ENCODE measurements around the gene FILIP1L. TPM values are rescaled to one million over a fixed set of nuclear protein-coding genes. Genes with fewer than 3 reads are reported as not detected.

Gene FILIP1L
- total RNA-seq, 1 donor from 2014 or later = 0.15 TPM

- H3K9me3 ChIP-seq (ENCODE audit: low read depth) = no peaks in the 10 kb centered on the region
- H3K27ac Mint-ChIP-seq = peak overlapping the region; percentile 14
- H3K36me3 Mint-ChIP-seq = peaks cover 2% of the 10 kb centered on the region
- DNase-seq (ENCODE audit: low spot score) = no peak
- H3K9me3 Mint-ChIP-seq = peaks cover 4% of the 10 kb centered on the region
- no peak overlapping the region for H3K4me3 ChIP-seq
- no peaks in the 10 kb centered on the region for H4K20me1 ChIP-seq (ENCODE audit: low read depth)
- H3K4me3 Mint-ChIP-seq = no peak overlapping the region
- no peaks in the 10 kb centered on the region for H3K27me3 ChIP-seq
- no peak overlapping the region for H3K4me2 ChIP-seq
- H3K27me3 Mint-ChIP-seq (ENCODE audit: insufficient read depth, low read depth) = peaks cover 2% of the 10 kb centered on the region
- no peak overlapping the region for H3K27ac ChIP-seq
- H3K79me2 ChIP-seq (ENCODE audit: low read depth) = no peaks in the 10 kb centered on the region
- TF ChIP-seq CTCF (IDR thresholded peaks at IDR 0.05) (no peak), EZH2phosphoT487 (IDR thresholded peaks at IDR 0.05) (no peak), EZH2 (IDR thresholded peaks at IDR 0.05) (no peak)
- peaks cover 11% of the 10 kb centered on the region for H3K4me1 ChIP-seq
- peaks cover 43% of the 10 kb centered on the region for H3K4me1 Mint-ChIP-seq
- H2AFZ ChIP-seq (replicated peaks) = no peak overlapping the region
- peaks cover 5% of the 10 kb centered on the region for H3F3A ChIP-seq (ENCODE audit: low read depth)
- no peak overlapping the region for H3K9ac ChIP-seq
- no peaks in the 10 kb centered on the region for H3K36me3 ChIP-seq
Measured at GRCh38 chr3:100076731-100077529, 37.4 kb downstream of the FILIP1L start.

- DNase-seq (ENCODE audit: low spot score) = no peak
- H3K36me3 Mint-ChIP-seq = peaks cover 2% of the 10 kb centered on the region
- Histone ChIP-seq H3K4me1 (peaks cover 11% of the 10 kb centered on the region), H3K9me3 (ENCODE audit: low read depth) (no peaks in the 10 kb centered on the region), H4K20me1 (ENCODE audit: low read depth) (no peaks in the 10 kb centered on the region), H3K79me2 (ENCODE audit: low read depth) (no peaks in the 10 kb centered on the region), H3K27me3 (no peaks in the 10 kb centered on the region), H3K36me3 (no peaks in the 10 kb centered on the region), H3K27ac (no peak overlapping the region), H2AFZ (replicated peaks) (no peak overlapping the region), H3F3A (ENCODE audit: low read depth) (peaks cover 5% of the 10 kb centered on the region), H3K9ac (no peak overlapping the region), H3K4me3 (no peak overlapping the region), H3K4me2 (no peak overlapping the region)
- peaks cover 2% of the 10 kb centered on the region for H3K27me3 Mint-ChIP-seq (ENCODE audit: insufficient read depth, low read depth)
- no peak overlapping the region for H3K4me3 Mint-ChIP-seq
- peaks cover 4% of the 10 kb centered on the region for H3K9me3 Mint-ChIP-seq
- peak overlapping the region; percentile 14 for H3K27ac Mint-ChIP-seq
- TF ChIP-seq EZH2phosphoT487 (IDR thresholded peaks at IDR 0.05) (no peak), EZH2 (IDR thresholded peaks at IDR 0.05) (no peak), CTCF (IDR thresholded peaks at IDR 0.05) (no peak)
- peaks cover 43% of the 10 kb centered on the region for H3K4me1 Mint-ChIP-seq
Measured at GRCh38 chr3:100075851-100076730, 38.2 kb downstream of the FILIP1L start.

GRCh38 chr3:100075196-100075595 lies 39.1 kb downstream of the FILIP1L start:
- H3K36me3 ChIP-seq = no peaks in the 10 kb centered on the region
- TF ChIP-seq EZH2phosphoT487 (IDR thresholded peaks at IDR 0.05) (no peak), CTCF (IDR thresholded peaks at IDR 0.05) (no peak), EZH2 (IDR thresholded peaks at IDR 0.05) (no peak)
- H3K4me1 ChIP-seq = peaks cover 11% of the 10 kb centered on the region
- peaks cover 5% of the 10 kb centered on the region for H3F3A ChIP-seq (ENCODE audit: low read depth)
- H3K9me3 ChIP-seq (ENCODE audit: low read depth) = no peaks in the 10 kb centered on the region
- H4K20me1 ChIP-seq (ENCODE audit: low read depth) = no peaks in the 10 kb centered on the region
- peaks cover 2% of the 10 kb centered on the region for H3K27me3 Mint-ChIP-seq (ENCODE audit: insufficient read depth, low read depth)
- H3K4me2 ChIP-seq = no peak overlapping the region
- H2AFZ ChIP-seq (replicated peaks) = no peak overlapping the region
- DNase-seq (ENCODE audit: low spot score) = no peak
- H3K27ac ChIP-seq = no peak overlapping the region
- no peaks in the 10 kb centered on the region for H3K36me3 Mint-ChIP-seq
- no peaks in the 10 kb centered on the region for H3K9me3 Mint-ChIP-seq
- peaks cover 38% of the 10 kb centered on the region for H3K4me1 Mint-ChIP-seq
- no peak overlapping the region for H3K27ac Mint-ChIP-seq
- no peak overlapping the region for H3K4me3 ChIP-seq
- H3K79me2 ChIP-seq (ENCODE audit: low read depth) = no peaks in the 10 kb centered on the region
- no peak overlapping the region for H3K4me3 Mint-ChIP-seq
- no peak overlapping the region for H3K9ac ChIP-seq
- H3K27me3 ChIP-seq = no peaks in the 10 kb centered on the region
